ENCODE measurements around the gene SLC14A1.

DNA sequence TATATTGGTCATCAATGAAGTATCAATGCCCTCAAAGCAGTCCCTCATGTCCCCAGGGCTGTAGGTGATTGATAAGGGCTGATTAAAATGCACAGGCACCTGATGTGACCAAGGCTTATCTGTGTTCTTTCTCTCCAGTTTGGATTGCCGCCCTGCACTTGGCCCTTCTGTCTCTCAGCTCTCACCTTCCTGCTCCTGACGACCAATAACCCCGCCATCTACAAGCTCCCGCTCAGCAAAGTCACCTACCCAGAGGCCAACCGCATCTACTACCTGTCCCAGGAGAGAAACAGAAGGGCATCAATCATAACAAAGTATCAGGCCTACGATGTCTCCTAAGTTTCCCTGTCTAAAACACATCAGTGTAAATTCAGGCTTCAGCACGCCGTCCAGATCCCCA lies 41.8 kb upstream of the SLC14A1 start:
- TF ChIP-seq REST (IDR thresholded peaks at IDR 0.05; ENCODE audit: unreplicated experiment) (no peak), EZH2 (IDR thresholded peaks at IDR 0.05; ENCODE audit: low read depth, unreplicated experiment) (no peak)

Data from GM23338 (cell line).